ENCODE results near the gene QKI.

Gene QKI

DNA sequence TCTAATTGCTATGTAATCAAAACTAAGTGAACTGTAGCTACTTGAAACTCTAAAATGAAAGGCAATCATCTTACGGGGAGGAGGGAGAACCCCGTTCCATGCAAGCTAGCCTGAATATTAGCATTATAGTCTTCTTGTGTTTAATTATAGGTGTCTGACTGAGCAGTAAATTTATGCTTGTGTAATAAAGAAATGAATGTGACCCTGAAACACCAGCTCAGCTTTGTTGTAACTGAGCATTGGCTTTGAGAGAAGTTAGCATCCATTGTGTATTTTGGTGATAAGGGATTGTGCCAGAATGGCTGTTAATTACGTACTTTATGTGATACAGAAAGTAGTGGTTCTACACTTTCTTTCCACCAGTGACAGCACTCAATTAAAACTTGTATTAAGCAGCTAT is 86.9 kb downstream of the QKI start:
- no peak for DNase-seq (ENCODE audit: insufficient read length, low spot score)
- no peak for FAIRE-seq
- TF ChIP-seq, protein P1, sequence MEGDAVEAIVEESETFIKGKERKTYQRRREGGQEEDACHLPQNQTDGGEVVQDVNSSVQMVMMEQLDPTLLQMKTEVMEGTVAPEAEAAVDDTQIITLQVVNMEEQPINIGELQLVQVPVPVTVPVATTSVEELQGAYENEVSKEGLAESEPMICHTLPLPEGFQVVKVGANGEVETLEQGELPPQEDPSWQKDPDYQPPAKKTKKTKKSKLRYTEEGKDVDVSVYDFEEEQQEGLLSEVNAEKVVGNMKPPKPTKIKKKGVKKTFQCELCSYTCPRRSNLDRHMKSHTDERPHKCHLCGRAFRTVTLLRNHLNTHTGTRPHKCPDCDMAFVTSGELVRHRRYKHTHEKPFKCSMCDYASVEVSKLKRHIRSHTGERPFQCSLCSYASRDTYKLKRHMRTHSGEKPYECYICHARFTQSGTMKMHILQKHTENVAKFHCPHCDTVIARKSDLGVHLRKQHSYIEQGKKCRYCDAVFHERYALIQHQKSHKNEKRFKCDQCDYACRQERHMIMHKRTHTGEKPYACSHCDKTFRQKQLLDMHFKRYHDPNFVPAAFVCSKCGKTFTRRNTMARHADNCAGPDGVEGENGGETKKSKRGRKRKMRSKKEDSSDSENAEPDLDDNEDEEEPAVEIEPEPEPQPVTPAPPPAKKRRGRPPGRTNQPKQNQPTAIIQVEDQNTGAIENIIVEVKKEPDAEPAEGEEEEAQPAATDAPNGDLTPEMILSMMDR (IDR thresholded peaks at IDR 0.05; ENCODE audit: insufficient read depth, missing control alignments) = no peak

DNA sequence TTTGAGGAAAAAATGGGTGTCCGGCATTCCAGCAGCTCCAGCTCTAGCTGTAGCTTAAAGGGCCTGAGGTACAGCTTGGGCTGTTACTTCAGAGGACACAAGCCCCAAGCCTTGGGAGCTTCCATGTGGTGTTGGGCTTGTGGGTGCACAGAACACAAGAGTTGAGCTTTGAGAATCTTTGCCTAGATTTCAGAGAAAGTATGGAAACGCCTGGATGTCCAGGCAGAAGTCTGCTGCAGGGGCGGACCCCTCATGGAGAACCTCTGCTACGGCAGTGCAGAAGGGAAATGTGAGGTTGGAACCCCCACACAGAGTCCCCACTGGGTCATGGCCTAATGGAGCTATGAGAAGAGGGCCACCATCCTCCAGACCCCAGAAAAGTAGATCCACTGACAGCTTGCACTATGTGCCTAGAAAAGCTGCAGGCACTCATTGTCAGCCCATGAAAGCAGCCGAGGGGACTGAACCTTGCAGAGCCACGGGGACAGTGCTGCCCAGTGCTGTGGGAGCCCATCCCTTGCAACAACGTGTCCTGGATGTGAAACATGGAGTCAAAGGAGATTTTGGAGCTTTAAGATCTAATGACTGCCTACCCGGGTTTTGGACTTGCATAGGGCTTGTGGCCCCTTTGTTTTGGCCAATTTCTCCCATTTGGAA is 90.6 kb downstream of the QKI start:
- DNase-seq (ENCODE audit: insufficient read length, low spot score) (no peak), FAIRE-seq (no peak)
- TF ChIP-seq, protein P1 (IDR thresholded peaks at IDR 0.05; ENCODE audit: insufficient read depth, missing control alignments) = no peak

DNA sequence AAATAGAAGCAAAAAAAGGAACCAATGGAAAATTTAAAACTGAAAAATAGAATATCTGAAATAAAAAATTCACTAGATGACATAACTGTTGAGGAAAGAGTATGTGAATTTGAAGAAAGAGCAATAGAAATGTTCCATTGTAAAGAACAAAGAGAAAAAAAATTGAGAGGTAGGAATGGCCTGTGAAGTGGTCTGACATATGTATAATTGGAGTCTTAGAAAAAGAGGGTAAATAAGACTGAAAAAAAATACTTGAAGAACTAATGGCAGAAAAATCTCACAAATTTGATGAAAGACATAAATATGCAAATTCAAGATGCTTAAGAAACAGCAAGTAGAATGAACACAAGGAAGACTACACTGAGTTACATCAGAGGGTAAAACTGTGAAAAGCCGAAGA is 93.4 kb downstream of the QKI start:
- TF ChIP-seq, protein P1 (IDR thresholded peaks at IDR 0.05; ENCODE audit: insufficient read depth, missing control alignments) = no peak
- DNase-seq (ENCODE audit: insufficient read length, low spot score) (no peak), FAIRE-seq (no peak)

DNA sequence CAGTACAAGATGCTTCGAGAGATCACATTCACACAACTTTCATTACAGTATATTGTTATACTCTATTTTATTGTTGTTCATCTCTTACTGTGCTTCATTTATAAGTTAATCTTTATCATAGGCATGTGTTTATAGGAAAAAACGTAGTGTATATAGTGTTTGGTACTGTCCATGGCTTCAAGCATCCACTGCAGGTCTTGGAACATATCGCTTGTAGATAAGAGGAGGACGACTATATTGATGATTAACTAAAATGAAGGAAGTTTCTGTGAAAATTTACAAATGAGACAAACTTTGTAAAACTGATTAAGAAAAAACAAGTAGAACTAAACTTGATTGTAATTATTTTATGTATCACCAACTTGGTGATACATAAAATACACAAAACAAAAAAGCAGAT is 98.5 kb downstream of the QKI start:
- TF ChIP-seq, protein P1 (IDR thresholded peaks at IDR 0.05; ENCODE audit: insufficient read depth, missing control alignments) = no peak
- DNase-seq (ENCODE audit: insufficient read length, low spot score) (no peak), FAIRE-seq (no peak)

DNA sequence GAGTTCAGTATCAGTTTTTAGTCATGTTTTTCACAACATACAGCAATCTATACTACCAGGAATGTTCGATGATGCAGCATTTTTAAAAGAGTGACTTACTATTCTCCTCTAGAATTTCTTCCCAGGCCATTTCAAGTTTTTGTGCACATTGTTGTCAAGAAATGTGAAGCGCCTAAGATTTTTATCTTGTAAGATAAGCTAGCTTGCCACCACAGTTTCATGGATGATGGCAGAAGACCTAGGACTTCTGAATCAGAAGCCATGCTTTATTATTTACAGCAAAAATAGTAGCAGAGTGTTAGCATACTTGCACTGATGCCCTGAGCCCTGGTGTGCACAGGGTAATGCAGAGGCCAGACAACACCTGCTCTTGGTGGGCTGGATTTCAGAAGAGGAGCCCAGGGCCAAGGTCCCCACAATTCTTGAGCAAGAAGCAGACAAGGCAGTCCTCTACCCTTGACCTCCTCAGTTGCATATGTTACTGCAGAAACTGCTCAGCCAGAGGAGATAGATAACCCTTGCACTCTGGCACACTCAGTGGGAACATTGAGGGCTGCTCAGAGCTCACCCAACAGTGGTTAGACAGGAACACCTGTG is 99.2 kb downstream of the QKI start:
- TF ChIP-seq, protein P1 (IDR thresholded peaks at IDR 0.05; ENCODE audit: insufficient read depth, missing control alignments) = no peak
- DNase-seq (ENCODE audit: insufficient read length, low spot score) (no peak), FAIRE-seq (no peak)

DNA sequence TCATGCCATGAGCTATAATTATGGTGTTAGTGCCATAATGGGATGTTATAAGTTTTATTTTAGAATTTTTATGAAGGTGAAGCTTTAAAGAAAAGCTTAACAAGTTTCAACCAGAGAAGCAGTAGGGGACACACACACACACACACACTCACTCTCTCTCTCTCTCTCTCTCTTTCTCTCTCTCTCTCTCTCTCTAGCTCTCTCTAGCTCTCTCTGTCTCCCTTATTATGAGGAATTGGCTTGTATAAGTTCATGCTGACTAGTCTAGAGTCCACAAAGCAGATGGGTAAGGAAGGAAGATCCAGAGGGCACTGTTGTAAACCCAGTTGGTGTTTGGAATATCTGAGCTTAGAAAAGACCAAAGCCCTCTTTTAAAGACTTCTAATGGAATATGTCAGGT is 102.4 kb downstream of the QKI start:
- FAIRE-seq = no peak
- TF ChIP-seq, protein P1 (IDR thresholded peaks at IDR 0.05; ENCODE audit: insufficient read depth, missing control alignments) = no peak
- DNase-seq (ENCODE audit: insufficient read length, low spot score) = no peak

DNA sequence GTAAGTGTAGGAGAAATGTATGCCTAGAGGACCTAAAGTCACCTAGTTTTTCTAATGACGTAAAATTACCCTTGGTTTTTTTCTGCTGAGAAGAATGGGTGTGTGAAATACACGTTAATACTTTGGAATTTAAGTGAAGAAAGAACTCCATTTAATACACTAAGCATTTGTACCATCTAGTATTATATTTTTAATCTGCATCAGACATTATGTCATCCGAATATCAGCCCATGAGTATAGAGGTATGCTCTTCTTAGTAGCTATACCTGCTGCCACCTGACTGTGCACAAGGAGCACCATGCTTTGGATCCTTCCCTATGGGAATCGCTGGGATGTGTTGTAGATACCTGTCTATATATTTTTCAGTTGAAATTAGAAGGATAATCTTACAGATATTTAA is 106.4 kb downstream of the QKI start:
- FAIRE-seq (no peak), DNase-seq (ENCODE audit: insufficient read length, low spot score) (no peak)
- TF ChIP-seq, protein P1 (IDR thresholded peaks at IDR 0.05; ENCODE audit: insufficient read depth, missing control alignments) = no peak
